HG03139 (cell line): ENCODE measurements around the gene ATP2C2.

Source experiments
- ATAC-seq: cut with Tn5 transposase; IDR thresholded peaks from one replicate; pipeline ENCODE4 v1.9.1; 2021; ENCODE audit not compliant: unreplicated experiment

Gene ATP2C2

DNA sequence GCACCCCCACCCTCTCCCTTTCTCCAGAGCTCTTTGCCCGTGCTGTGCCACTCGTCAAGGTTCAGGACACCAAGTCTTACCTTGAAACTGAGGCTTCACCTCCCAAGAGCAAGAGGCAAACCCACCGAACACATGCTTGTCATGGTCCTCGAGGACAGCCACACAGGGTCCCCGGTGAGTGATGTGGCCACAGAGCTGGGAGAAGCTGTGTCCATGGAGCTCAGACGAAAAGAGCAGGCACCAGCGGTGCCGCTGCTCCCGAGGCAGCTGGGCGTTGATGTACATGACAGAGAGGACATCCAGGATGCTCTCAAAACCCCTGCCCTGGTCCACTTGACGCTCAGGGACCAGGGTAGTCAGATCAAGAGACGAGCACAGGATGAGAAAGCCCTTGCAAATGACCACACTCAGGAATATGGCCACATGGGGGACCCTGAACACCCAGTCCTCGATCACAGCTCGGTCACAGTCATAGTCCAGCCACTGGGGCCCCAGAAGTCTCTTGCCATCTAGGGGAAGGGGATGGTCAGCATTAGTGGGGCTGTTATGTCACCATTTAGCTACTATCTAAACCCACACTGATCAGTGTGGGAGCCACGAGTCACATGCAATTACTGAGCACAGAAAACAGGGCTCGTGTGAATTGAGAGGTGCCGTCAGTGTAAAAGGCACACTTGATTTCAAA is 118.4 kb downstream of the ATP2C2 start:
- ATAC-seq, result no peak

DNA sequence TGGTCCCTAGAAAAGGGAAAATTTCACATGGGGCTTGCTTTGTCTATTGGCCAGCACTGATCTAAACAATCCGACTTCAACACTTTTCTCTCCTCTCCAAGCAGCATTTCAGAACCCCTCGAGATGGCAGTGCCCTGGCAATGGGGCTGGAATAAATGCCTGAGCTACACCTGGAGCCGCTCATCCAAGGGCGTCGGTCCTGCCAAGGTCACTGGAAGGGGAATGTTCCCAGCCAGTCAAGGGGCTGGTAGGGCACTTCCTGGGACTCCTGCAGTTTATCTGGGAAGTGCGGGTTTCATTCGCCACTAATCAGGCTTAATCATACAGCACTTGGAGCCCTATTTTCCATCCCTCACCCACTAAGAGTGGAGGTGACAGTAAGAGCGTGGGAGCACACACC is 119.0 kb downstream of the ATP2C2 start:
- ATAC-seq, result no peak

DNA sequence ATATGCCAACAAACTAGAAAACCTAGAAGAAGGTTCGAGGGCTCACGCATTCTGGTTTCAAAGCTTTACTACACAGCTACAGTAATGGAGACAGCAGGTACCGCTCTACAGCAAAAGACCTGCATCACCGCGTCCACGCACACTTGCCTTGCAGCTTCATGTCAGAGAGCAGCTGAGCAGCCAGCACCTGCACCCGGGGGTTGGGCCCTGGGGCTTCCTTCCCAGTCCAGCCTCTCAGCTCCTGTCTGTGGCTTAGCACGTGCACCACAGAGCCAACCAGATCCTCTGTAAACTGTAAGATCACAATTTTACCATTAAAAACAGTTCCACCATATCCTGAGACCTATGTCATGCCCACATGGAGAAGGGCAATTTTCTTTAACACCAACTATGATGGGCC is 120.8 kb downstream of the ATP2C2 start:
- no peak for ATAC-seq

DNA sequence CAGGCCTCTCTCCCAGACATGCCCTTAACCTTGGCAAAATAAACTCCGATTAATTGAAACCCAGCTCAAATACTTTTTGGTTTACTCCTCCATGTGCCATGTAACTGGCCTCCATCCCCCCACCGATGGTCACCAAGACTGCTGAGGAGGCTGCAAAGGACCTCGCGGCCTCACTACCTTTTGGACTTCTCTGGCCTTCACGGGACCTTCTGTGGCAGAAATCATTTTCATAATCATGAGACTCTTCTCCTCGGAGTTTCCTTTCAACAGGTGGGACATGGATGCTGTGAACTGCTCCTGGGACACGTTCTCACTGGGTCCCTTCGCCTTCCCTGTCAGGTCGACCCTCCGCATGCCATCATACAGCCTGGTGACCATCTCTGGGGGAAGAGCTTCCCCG is 127.2 kb downstream of the ATP2C2 start:
- no peak for ATAC-seq

DNA sequence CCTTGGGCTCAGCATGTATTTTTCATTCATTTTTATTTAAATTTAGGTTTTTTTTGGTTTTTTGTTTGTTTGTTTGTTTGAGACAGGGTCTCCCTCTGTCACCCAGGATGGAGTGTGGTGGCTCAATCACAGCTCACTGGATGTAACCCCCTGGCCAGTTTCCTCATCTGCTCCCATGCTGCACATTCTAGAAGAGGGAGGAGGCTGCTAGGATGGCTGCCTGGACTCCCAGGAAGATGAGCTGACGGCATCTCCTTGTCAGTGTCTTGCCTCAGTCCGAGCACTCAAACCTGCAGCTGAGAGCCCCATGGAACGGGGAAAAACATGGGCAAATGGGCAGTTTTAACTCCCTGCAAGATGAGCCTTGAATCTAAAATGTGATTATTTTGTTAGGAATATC is 128.7 kb downstream of the ATP2C2 start:
- no peak for ATAC-seq

DNA sequence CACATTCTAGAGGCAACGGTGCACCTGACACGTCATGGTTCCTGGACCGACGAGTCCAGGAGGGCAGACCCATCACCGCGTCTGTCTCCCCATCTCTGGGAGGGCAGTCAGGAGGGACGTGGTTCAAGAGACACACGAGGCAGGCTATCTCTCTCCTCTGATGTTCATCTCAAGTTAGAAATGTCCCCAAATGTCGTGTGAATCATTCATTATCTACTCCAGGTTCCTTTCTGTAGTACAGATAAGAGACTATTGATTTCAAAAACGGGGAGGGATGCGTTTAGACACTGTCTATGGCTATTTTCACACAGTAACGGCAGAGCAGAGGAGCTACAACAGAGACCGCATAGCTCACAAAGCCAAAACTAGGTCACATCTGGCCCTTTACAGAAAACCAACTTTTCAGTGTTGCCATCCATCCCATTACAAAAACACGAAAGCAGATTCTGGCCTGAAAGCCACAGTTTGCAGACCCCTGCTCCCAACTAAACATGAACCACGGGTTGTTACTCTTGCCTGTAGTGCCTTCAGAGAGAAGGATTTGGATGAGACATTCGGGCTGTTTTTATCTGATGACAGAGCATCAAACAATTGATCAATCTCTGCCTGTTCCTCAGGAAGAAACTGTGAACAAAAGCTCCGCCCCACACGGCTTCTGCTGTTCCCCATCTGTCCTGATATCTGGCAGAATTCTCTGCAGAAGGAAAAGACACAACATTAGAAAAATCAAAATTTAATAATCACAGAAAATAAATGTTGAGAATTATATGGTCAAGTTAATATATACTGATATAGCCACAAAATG is 129.3 kb downstream of the ATP2C2 start:
- no peak for ATAC-seq

DNA sequence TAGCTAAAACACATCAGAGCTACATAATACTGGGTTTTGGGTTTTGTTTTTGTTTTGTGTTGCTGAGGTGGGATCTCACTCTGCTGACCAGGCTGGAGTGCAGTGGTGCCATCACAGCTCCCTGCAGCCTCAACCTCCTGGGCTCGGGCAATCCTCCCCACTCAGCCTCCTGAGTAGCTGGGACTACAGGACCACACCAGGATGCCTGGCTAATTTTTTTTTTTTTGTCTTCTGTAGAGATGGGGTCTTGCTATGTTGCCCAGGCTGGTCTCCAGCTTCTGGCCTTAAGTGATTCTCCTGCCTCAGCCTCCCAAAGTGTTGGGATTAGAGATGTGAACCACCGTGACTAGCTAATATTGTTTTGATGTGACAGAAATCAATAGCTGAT is 129.9 kb downstream of the ATP2C2 start:
- ATAC-seq, result no peak

DNA sequence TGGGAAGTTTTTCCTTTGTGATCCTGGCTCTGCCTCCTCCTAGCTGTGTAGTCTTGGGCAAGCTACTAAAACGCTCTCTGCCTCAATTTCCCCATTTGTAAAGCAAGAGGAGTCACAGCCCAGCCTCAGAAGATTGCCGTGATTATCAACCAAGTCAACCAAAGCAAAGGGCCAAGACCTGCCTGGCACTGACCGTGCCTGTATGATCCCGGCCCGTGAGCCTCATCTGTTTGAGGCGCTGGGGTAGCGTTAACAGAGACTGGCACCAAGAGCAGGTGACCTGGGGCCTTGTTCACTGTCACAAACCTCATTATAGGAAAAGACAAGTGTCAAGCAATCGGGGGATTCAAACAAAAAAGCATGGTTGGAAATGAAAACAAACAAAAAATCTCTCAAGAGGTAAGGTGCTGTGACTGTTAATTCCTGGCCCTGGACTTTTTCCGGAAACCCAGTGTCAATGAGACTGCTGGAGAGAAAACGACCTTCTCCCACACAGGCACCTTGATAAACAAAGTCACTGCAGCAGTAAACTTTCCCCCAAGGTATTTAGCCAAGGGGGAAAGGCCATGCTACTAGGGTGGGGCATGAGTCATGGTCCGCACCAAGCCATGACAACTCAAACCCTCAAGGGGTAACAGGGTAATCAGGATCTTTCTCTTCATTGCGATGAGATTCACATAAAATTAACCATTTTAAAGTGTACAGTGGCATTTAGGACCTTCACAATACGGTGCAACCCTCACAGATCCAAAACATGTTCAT is 130.7 kb downstream of the ATP2C2 start:
- no peak for ATAC-seq

DNA sequence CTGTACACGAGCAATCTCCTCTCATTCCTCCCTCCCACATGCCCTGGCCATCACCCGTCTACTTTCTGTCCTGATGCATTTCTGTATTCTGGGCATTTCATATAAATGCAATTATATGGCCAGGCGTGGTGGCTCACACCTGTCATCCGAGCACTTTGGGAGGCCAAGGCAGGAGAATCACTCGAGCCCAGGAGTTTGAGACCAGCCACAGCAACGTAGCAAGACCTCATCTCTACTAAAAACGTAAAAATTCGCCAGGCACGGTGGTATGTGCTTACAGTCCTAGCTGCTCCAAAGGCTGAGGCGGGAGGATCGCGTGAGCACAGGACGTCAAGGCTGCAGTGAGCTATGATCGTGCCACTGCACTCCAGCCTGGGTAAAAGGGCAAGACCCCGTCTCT is 131.3 kb downstream of the ATP2C2 start:
- no peak for ATAC-seq

DNA sequence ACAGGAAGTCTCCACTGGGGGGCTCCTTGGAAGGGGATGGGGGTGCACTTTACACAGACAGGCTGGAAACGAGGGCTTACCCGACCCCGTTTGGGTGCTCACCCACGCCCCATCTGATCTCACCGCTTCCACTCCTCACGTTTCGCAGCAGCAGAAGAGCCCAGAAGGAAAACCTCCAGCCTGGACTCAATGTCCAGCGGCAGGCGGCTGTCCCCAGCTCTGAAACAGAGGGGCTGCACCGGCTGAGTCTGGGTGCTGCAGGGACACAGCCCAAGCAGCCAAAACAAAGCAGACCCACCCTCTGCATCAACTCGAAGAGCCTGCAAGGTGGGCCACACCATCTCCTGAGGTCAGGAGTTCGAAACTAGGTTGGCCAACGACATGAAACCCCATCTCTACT is 132.2 kb downstream of the ATP2C2 start:
- no peak for ATAC-seq

DNA sequence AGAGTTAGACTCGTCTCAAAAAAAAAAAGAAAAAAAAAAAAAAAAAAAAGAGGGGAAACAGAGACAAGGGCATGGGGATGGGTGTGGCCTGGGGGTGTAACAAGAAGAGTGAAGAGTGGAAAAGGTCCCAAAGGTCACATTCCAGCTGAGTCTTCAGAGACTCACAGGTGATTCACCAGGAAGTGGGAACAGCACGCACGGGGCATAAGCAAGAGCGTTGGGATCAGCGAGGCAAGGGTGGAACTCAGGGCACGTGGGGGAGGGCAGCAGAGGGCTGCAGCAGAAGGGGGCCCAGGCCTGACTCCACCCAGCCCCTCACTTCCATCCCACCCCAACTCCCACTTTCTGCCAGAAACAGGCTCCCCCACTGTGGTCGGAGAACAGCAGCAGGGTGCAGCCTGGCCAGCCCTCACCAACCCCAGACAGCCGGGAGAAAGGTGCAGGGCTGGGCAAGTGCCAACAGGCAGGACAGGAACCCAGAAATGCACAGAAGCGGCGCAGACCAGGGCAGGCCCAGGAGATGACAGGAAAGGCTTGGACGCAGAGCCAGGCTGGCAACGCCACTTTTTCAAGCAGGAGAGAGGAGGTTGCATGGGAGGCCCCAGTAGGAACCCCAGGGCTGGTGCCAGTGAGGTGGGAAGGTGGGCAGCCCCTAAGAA is 132.9 kb downstream of the ATP2C2 start:
- ATAC-seq, result no peak

DNA sequence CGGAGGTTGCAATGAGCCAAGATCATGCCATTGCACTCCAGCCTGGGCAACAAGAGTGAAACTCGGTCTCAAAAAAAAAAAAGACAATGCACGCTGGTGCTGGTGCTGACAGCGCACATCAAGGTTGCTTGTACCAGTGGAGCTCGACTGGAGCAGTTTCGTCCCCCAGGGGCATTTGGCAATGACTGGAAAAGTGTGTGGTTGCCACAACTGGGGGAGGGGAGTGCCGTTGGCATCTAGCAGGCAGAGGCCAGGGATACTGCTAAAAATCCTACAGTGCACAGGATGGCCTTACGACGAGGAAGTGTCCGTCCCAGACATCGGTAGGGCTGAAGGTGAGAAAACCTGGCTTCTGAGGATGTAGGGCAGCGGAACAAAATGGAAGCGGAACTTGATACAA is 133.7 kb downstream of the ATP2C2 start:
- no peak for ATAC-seq

DNA sequence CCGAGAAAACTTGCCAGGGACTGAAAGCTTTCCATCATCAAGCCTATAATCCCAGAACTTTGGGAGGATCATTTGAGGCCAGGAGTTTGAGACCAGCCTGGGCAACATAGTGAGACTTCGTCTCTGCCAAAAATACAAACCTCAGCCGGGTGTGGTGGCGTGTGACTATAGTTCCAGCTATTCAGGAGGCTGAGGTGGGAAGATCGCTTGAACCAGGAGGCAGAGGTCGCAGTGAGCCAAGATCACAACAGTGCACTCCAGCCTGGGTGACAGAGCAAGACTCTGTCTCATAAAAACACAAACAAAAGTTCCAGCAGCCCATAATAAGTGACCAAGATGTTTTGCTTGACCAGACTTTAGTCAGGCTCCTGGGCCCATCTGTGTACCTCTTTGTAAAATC is 134.2 kb downstream of the ATP2C2 start:
- ATAC-seq, result no peak

DNA sequence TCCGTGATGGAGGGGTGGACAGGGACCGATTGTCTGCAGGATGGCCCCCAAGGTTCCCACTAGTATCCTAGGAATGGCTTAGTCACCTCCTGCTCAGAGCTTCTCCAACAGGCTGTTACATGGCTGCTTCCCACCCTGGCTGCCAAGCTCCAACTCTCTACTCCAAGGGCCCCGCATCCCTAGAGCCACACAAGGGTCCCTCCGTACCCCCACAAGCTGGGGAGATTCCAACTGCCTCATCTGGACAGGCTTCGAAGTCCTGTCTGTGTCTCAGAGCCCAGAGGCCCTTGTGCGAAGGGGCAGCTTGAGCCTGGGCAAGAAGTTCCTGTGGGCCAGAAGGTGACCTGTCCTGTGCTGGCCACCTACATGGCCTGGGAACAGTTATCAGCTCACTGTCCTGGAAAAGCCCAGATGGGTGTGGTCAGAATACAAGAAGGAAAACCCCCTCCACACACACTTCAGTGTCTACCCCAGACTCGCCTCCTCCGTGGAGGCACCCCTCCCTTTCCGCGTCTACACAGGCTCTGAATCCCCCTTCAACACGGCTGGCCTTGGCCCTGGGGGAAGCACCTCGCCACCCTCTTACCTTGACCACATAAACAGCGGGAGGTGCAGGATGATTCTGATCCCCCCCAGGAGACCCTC is 135.5 kb downstream of the ATP2C2 start:
- peak; percentile 1 for ATAC-seq

DNA sequence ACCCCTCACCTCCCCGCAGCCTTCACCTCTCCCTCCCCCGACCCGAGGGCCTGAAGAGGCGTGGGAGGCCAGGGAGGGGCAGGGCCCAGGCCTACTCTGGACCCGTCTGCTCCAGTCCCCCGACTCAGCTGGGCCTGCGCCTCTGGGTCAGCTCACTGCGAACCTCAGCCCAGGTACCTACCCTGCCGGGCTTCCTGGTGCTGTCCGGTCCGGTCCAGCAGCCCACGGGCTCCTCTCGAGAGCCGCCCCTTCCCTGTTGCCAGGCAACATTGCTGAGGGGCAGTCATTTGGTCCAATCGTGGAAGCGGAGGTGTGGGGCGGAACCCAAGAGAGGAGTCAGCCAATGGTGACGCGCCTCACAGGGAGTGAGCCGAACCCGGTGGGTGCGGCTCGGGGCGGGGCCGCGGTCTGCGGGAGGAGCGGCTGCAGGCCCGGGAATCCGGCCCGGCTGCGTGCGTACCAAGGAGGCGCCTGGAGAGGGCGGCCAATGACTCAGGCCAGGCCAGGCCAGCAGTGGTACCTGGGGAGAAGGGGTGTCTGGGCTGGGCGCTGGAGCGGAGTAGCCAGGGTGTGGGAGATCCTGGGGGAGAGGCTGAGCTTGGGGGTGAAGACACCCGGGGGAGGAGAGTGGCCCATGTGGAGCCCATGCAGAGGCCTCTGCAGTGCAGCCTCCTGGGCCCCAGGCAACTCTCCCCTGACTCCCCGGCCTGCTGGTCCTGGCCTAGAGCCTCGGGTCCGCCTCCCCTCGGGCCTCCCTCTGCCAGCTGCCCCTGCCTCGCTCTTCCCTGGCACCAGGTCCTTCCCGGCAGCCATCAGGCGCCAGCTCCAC is 136.3 kb downstream of the ATP2C2 start, which contains the start of gene MEAK7:
Gene MEAK7, minus strand, starts transcription at position 240 of the 829 bp plus-strand sequence. CDS start 6,573 bp downstream, outside the sequence.
- peak; percentile 95 for ATAC-seq

DNA sequence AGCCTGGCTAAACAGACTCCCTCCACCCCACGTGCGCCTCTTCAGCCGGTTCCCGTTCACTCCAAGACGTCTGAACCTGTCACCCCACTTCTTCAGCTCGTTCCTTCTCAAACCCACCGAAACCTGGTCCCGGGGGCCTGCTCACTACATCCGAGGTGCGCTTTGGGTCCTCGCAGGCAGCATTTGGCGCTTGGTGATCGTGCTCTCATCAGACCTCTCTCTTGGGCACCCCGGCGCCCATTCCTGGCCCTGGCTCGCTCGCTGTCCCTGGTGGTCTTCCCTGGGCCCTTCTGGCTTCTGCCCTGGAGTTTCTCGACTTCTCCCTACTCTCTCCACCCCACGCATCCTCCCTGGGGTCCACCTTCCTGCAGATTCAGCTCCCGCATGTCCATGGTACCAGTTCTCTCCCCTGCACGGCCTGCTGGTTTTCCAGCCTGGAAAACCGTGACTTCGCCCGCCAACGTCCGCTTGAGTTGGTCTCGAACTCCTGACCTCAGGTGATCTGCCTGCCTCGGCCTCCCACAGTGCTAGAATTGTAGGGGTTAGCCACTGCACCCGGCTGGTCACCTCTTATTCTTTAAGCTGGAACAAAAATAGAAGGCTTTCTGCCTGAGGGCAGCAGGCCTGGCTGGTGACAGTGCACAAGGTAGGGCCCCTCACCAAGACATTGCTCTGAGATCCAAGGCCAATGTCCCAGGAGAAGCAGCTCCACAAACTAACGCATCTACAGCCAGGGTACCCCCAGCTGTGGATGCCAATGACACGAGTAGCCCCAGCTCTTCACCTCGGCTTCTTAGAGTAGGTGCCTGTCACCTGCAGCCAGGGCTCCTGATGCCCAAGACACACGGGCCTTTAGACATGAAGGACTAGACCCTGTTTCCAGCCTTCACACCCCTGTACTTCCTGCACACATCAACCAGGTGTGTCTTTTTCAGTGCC is 137.2 kb downstream of the ATP2C2 start:
- no peak for ATAC-seq

DNA sequence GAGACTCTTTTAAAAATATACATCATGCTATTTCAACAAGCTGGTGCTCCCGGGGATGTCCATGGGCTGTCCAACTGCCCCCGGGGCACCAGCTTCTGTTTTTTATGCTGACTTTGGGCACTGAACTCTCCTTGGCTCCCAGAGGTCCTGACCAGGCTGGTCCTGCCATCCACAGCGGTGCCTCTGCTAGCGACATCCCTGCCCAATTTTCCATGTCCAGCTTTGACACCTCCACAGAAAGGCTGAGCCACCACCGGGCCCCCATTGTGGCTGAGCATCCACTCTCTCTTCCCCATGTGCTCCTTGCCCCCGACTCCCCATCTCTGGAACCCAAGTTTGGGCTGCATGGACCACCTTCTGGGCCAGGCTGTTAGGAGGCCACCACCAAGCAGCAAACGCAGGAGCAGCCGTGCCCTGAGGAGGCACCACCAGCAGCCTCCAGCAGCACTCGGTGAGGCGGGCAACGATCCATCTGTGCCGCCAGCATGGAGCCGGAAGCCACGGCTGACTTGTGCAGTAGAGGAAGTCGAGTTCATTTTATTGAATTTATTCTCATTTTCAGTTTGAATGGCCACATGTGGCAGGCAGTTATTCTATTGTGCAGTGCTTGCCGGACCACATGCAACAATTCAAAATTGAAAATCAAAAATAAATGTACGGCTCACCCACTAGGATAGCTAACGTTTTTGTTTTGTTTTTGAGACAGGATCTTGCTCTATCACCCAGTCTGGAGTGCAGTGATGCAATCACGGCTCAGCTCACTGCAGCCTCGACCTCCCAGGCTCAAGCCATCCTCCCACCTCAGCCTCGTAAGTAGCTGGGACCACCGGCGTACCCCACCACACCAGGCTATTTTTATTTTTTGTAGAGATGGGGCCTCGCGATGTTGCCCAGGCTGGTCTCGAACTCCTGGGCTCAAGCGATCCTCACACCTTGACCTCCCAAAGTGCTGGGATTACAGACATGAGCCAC is 139.0 kb downstream of the ATP2C2 start:
- ATAC-seq, result no peak

DNA sequence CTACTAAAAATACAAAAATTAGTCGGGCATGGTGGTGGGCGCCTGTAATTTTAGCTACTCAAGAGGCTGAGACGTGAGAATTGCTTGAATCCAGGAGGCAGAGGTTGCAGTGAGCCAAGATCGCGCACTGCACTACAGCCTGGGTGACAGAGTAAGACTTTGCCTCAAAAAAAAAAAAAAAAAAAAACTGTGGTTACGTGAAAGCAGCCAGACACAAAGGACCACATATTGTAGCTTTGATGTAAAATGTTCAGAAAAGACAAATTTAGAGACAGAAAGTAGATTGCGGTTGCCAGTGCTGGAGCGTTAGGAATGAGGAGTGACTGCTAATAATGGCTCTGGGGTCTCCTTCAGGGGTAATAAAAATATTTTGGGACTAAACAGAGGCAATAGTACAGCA is 140.2 kb downstream of the ATP2C2 start:
- ATAC-seq, result no peak
